ENCODE data around the gene THRB.
"Not testable (repeated sequence)": the region's sequence is repeated elsewhere in the genome, so short reads cannot be mapped to it uniquely, and the experiment has no call there.

THRB gene

DNA sequence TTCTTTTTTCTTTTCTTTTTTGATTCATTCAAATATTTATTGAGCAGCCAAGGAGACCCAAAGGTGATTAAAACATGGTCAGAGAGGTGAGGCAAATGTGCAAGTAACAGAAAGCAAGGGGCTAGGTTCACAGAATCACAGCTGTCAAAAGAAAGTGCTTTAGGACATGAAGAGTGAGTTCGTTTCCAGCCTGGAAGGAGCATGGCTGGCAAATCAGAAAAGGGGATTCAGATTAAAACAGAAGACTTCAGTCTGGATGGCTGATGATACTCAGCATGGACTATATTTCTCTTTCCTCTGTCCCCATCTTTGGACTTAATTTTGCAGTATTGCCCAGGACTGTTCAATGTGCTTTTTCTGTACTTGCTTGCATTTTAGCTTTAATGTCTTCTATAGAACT is 398.4 kb downstream of the THRB start:
- TF ChIP-seq Cebpa-rat (IDR thresholded peaks at IDR 0.05), result no peak
- H4K20me1 ChIP-seq, result no peaks in the 10 kb centered on the region
- H3K36me3 ChIP-seq, result no peaks in the 10 kb centered on the region
- H3K4me1 ChIP-seq, result peaks cover 6% of the 10 kb centered on the region; the same call in 1 of the 2 replicates
- no peak overlapping the region for H3K9ac ChIP-seq
- H3K4me3 ChIP-seq, result no peak overlapping the region
- no peak overlapping the region for H3K4me2 ChIP-seq
- H3K27me3 ChIP-seq, result no peaks in the 10 kb centered on the region
- no peaks in the 10 kb centered on the region for H3K9me3 ChIP-seq
- H3K27ac ChIP-seq, result no peak overlapping the region

- not testable (repeated sequence) for H3K4me2 ChIP-seq, H3K9me3 ChIP-seq, H4K20me1 ChIP-seq, H3K4me1 ChIP-seq, H3K9ac ChIP-seq, H3K27me3 ChIP-seq, H3K4me3 ChIP-seq, H3K36me3 ChIP-seq, H3K27ac ChIP-seq
Measured at GRCh38 chr3:24094818-24095217, 399.8 kb downstream of the THRB start.

GRCh38 chr3:24088782-24089181 is 405.9 kb downstream of the THRB start:
- no peaks in the 10 kb centered on the region for H3K27me3 ChIP-seq
- no peaks in the 10 kb centered on the region for H3K36me3 ChIP-seq
- H3K9me3 ChIP-seq, result no peaks in the 10 kb centered on the region
- no peak overlapping the region for H3K4me2 ChIP-seq
- H3K27ac ChIP-seq, result no peak overlapping the region
- no peak for TF ChIP-seq Cebpa-rat (IDR thresholded peaks at IDR 0.05)
- no peaks in the 10 kb centered on the region for H4K20me1 ChIP-seq
- no peak overlapping the region for H3K9ac ChIP-seq
- H3K4me1 ChIP-seq, result no peaks in the 10 kb centered on the region
- no peak overlapping the region for H3K4me3 ChIP-seq

GRCh38 chr3:24087469-24087868 is 407.2 kb downstream of the THRB start:
- H3K9ac ChIP-seq, result no peak overlapping the region
- no peaks in the 10 kb centered on the region for H4K20me1 ChIP-seq
- TF ChIP-seq Cebpa-rat (IDR thresholded peaks at IDR 0.05), result no peak
- H3K27me3 ChIP-seq, result no peaks in the 10 kb centered on the region
- H3K4me2 ChIP-seq, result no peak overlapping the region
- H3K4me1 ChIP-seq, result no peaks in the 10 kb centered on the region
- no peak overlapping the region for H3K4me3 ChIP-seq
- no peaks in the 10 kb centered on the region for H3K9me3 ChIP-seq
- H3K36me3 ChIP-seq, result no peaks in the 10 kb centered on the region
- H3K27ac ChIP-seq, result no peak overlapping the region

DNA sequence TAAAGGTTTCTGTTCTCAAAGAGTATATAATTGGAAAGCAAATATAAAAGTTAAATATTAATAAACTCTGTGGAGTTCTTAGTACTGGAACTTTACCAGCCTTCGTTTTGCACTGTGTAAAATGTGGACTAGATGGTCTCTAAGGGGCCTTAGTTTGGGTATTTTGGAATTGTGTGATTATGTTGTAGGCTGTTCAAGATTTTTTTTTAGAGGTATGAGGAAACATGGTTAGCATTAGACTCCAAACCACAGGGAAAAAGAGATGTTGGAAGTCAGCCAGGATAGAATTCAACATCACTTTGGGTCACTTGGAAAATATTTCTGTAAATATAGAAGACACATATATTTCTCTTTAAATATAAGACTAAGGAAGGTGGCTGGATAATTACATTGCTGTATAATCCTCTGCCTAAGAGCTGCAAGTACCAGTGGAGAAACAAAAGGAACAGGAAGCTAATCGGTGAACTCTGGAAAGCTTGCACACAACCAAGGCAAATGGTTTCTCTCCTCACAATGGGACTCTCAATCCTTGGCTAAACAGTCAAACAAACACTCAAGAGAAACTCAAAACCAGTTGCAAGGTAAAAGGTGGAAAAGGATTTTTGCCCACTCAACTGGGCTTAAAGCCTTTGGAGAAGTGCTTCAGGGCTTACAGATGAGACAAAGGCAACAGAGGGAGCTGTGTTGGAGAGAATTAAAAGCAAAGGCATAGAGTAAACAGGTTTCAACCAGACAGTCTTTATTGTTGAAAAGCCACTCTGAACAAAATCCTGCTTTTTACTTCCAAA is 407.8 kb downstream of the THRB start:
- no peak overlapping the region for H3K4me2 ChIP-seq

DNA sequence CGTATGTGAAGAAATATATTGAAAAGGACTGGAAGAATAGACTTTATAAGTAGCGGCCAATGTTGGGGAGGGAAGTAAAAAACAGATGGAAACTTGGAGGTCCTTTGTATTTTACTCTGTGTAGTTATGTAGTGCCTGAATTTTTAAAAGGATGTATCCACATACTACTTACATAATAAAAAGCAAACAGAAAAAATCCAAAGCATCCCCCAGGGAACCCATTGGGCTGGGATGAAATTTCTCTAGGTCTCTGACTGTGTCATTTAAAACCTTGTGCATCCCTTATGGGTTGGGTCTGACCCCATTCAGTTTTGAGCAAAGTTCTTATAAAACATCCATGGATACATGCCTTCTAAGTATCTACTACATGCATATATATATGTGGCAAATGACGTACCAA is 408.4 kb downstream of the THRB start:
- Histone ChIP-seq H3K27me3 (no peaks in the 10 kb centered on the region), H3K4me1 (no peaks in the 10 kb centered on the region), H3K4me2 (no peak overlapping the region), H3K36me3 (no peaks in the 10 kb centered on the region), H3K27ac (no peak overlapping the region), H4K20me1 (no peaks in the 10 kb centered on the region), H3K9me3 (no peaks in the 10 kb centered on the region), H3K9ac (no peak overlapping the region), H3K4me3 (no peak overlapping the region)
- no peak for TF ChIP-seq Cebpa-rat (IDR thresholded peaks at IDR 0.05)

More for the DNA sequence above, 407.8 kb downstream of the THRB start:
- no peak for TF ChIP-seq Cebpa-rat (IDR thresholded peaks at IDR 0.05)
- H3K27ac ChIP-seq, result no peak overlapping the region
- no peaks in the 10 kb centered on the region for H4K20me1 ChIP-seq
- H3K4me1 ChIP-seq, result no peaks in the 10 kb centered on the region
- no peaks in the 10 kb centered on the region for H3K9me3 ChIP-seq
- no peaks in the 10 kb centered on the region for H3K36me3 ChIP-seq
- H3K27me3 ChIP-seq, result no peaks in the 10 kb centered on the region
- H3K9ac ChIP-seq, result no peak overlapping the region
- H3K4me3 ChIP-seq, result no peak overlapping the region

DNA sequence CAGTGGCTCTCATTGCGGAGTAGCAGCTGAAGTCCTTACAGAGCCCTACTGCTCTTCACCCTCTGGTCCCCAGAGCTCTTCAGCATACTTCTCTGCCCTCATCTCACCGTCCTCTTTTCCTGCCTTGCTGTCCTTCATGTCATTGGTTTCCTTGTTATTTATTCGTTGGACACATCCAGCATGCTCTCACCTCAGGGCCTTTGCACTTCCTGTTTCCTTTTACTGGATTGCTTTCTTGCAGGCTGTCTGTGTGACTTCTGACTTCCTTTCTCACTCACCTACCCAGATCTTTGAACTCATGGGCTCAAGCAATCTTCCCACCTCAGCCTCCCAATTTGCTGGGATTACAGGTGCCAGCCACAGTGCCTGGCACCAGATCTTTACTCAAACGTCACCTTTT is 422.5 kb downstream of the THRB start:
- no peak for TF ChIP-seq Cebpa-rat (IDR thresholded peaks at IDR 0.05)
- no peak overlapping the region for H3K4me2 ChIP-seq
- no peaks in the 10 kb centered on the region for H3K27me3 ChIP-seq
- H3K9me3 ChIP-seq, result no peaks in the 10 kb centered on the region
- no peaks in the 10 kb centered on the region for H3K4me1 ChIP-seq
- no peaks in the 10 kb centered on the region for H4K20me1 ChIP-seq
- no peak overlapping the region for H3K9ac ChIP-seq
- no peaks in the 10 kb centered on the region for H3K36me3 ChIP-seq
- no peak overlapping the region for H3K4me3 ChIP-seq
- H3K27ac ChIP-seq, result no peak overlapping the region

- Histone ChIP-seq H3K4me2 (no peak overlapping the region), H3K4me1 (no peaks in the 10 kb centered on the region), H3K9ac (no peak overlapping the region), H3K36me3 (no peaks in the 10 kb centered on the region), H3K9me3 (no peaks in the 10 kb centered on the region), H3K4me3 (no peak overlapping the region), H3K27ac (no peak overlapping the region), H4K20me1 (no peaks in the 10 kb centered on the region), H3K27me3 (no peaks in the 10 kb centered on the region)
- no peak for TF ChIP-seq Cebpa-rat (IDR thresholded peaks at IDR 0.05)
Measured at GRCh38 chr3:24069045-24069444, 425.6 kb downstream of the THRB start.

DNA sequence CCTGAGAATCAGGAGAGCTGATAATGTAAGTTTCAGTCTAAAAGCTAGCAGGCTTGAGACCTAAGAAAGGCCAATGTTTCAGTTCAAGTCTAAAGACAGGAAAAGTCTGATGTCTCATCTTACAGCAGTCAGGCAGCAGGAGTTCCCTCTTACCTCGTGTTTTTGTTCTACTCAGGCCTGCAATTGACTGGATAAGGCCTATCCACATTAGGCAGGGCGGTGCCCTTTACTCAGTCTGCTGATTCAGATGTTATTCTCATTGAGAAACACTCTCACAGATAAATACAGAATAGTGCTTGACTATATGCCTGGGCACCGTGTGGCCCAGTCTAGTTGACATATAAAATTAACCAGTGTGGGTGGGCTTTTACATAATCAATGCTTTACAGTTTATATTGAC is 427.2 kb downstream of the THRB start:
- Histone ChIP-seq H3K4me1 (no peaks in the 10 kb centered on the region), H3K4me3 (no peak overlapping the region), H3K4me2 (no peak overlapping the region), H3K9me3 (no peaks in the 10 kb centered on the region), H4K20me1 (no peaks in the 10 kb centered on the region), H3K27me3 (no peaks in the 10 kb centered on the region), H3K27ac (no peak overlapping the region), H3K36me3 (no peaks in the 10 kb centered on the region), H3K9ac (no peak overlapping the region)
- no peak for TF ChIP-seq Cebpa-rat (IDR thresholded peaks at IDR 0.05)
